ENCODE measurements around the gene SMYD1. TPM values are rescaled to one million over a fixed set of nuclear protein-coding genes. Genes with fewer than 3 reads are reported as not detected.

Gene SMYD1

GRCh38 chr2:88160517-88160916 is 92.9 kb downstream of the SMYD1 start:
- Histone ChIP-seq H3K4me2 (ENCODE audit: low read length) (no peak overlapping the region), H3K27me3 (ENCODE audit: control insufficient read depth, insufficient read depth, low read length) (peaks cover 11% of the 10 kb centered on the region), H3K9me3 (replicated peaks; ENCODE audit: low read length) (no peaks in the 10 kb centered on the region), H3K36me3 (ENCODE audit: insufficient read depth, low read length) (no peaks in the 10 kb centered on the region), H3K4me3 (ENCODE audit: low read length) (no peak overlapping the region), H3K9ac (ENCODE audit: low read depth, low read length) (no peak overlapping the region), H3K4me1 (ENCODE audit: control insufficient read depth, insufficient read depth, low read length) (no peaks in the 10 kb centered on the region)

GRCh38 chr2:88161446-88162244 is 94.0 kb downstream of the SMYD1 start:
- Histone ChIP-seq H3K9ac (ENCODE audit: low read depth, low read length) (no peak overlapping the region), H3K4me1 (ENCODE audit: control insufficient read depth, insufficient read depth, low read length) (no peaks in the 10 kb centered on the region), H3K4me3 (ENCODE audit: low read length) (no peak overlapping the region), H3K4me2 (ENCODE audit: low read length) (no peak overlapping the region), H3K36me3 (ENCODE audit: insufficient read depth, low read length) (no peaks in the 10 kb centered on the region), H3K27me3 (ENCODE audit: control insufficient read depth, insufficient read depth, low read length) (peaks cover 11% of the 10 kb centered on the region), H3K9me3 (replicated peaks; ENCODE audit: low read length) (no peaks in the 10 kb centered on the region)

Small RNA genes within 50 kb of the gene (small RNA-seq; reads per million reads assigned to genes)
- gene MIR4780: not detected
